Caco-2 (cell line): ENCODE results near the gene CDSN. TPM values are rescaled to one million over a fixed set of nuclear protein-coding genes. Genes with fewer than 3 reads are reported as not detected.

Source experiments
- BruUV-seq: library from RNA; stranded (reverse); fragments of 400-500 nt; replicated peaks from 2 replicates; lab custom pipeline; 2021; lab: Mats Ljungman, UMichigan
- CTCF ChIA-PET: fragments of 300-600 bp; sonication (Branson Sonifier 250); formaldehyde crosslinking; loops from one replicate; lab custom pipeline; 2022; ENCODE audit warnings: antibody characterized with exemption; lab: Charles Lee
- POLR2A ChIA-PET: fragments of 300-600 bp; sonication (Branson Sonifier 250); formaldehyde crosslinking; loops from one replicate; lab custom pipeline; 2022; ENCODE audit warnings: antibody characterized with exemption; lab: Charles Lee
- DNase-seq, 2 experiments: peaks; one replicate each; pipeline versions ENCODE4 v3.0.0 to v3.0.0-alpha.2; 2020 to 2022
- H3K27me3 ChIP-seq: replicated peaks from 2 replicates; pipeline ENCODE4 v1.6.0; 2011; ENCODE audit warnings: low read length; ENCODE audit not compliant: control insufficient read depth, insufficient read depth
- H3K36me3 ChIP-seq: 2 replicates; pipeline ENCODE4 v1.5.1; 2011; ENCODE audit warnings: low read length; ENCODE audit not compliant: control insufficient read depth, insufficient read depth
- H3K4me1 ChIP-seq: fragments of 250-450 bp; sonication (Bioruptor Pico); 2 replicates; pipeline ENCODE4 v1.5.1; 2020; ENCODE audit warnings: mild to moderate bottlenecking
- H3K4me3 ChIP-seq: 2 replicates; pipeline ENCODE4 v1.5.1; 2011; ENCODE audit warnings: low read depth, mild to moderate bottlenecking, control low read depth, low read length
- H3K9me3 ChIP-seq: fragments of 250-450 bp; sonication (Bioruptor Pico); 2 replicates; pipeline ENCODE4 v1.5.1; 2020; ENCODE audit warnings: mild to moderate bottlenecking, moderate library complexity
- H3K27ac Mint-ChIP-seq: one replicate; pipeline ENCODE4 v1.8.0; 2022; ENCODE audit warnings: mixed read lengths; ENCODE audit not compliant: unreplicated experiment
- H3K27me3 Mint-ChIP-seq: one replicate; pipeline ENCODE4 v1.8.0; 2022; ENCODE audit warnings: mixed read lengths; ENCODE audit not compliant: insufficient read depth, unreplicated experiment
- H3K36me3 Mint-ChIP-seq: one replicate; pipeline ENCODE4 v1.8.0; 2022; ENCODE audit warnings: mild to moderate bottlenecking, mixed read lengths; ENCODE audit not compliant: insufficient read depth, unreplicated experiment
- H3K4me1 Mint-ChIP-seq: one replicate; pipeline ENCODE4 v1.8.0; 2022; ENCODE audit warnings: low read depth, mixed read lengths; ENCODE audit not compliant: unreplicated experiment
- H3K4me3 Mint-ChIP-seq: one replicate; pipeline ENCODE4 v1.8.0; 2022; ENCODE audit warnings: mild to moderate bottlenecking, moderate library complexity, mixed read lengths; ENCODE audit not compliant: unreplicated experiment
- H3K9me3 Mint-ChIP-seq: one replicate; pipeline ENCODE4 v1.8.0; 2022; ENCODE audit warnings: mixed read lengths; ENCODE audit not compliant: unreplicated experiment
- intact Hi-C: fragments of 100-400 bp; cut with micrococcal nuclease; formaldehyde crosslinking; loops from one replicate; pipeline ENCODE4 v1.10.0; 2022; ENCODE audit not compliant: unreplicated experiment
- total RNA-seq: library from RNA; stranded (reverse); gene quantifications from 2 replicates; pipeline ENCODE4 v1.2.3, GENCODE V29; 2022
- TF ChIP-seq, protein P1 (sequence below), 2 experiments: fragments of 200-600 bp in 1 of 2; IDR thresholded peaks; 1 replicate in 1 of 2; 2 replicates in 1 of 2; pipeline versions ENCODE4 v1.5.1 to v1.8.0; 2011 to 2022; ENCODE audit warnings: antibody characterized with exemption in 1 of 2, control low read depth in 1 of 2, inconsistent platforms in 1 of 2, low read depth in 1 of 2, low read length in 1 of 2, mild to moderate bottlenecking in 1 of 2, moderate library complexity in 1 of 2; ENCODE audit not compliant: insufficient read depth in 1 of 2, severe bottlenecking in 1 of 2, unreplicated experiment in 1 of 2

CDSN gene
- total RNA-seq, 1 experiment from 2014 or later: not detected

DNA sequence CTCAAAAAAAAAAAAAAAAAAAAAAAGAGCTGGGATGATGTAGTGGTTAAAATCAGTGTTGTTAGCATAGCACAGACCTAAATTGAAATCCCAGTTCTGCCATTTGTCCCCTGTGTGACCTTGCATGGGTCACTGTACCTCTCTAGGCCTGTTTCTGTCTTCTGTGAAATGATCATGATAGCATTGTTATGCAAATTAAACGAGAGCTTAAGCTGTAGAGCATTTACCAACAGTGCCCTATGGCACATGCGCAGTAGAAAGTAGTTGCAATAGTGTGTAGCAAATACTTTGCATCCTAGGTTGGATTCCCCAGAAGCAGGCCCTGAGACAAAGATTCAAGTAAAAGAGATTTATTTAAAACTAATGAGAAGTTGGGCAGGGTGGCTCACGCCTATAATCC is 11.3 kb upstream of the CDSN start:
- DNase-seq: no peak
- TF ChIP-seq, protein P1, sequence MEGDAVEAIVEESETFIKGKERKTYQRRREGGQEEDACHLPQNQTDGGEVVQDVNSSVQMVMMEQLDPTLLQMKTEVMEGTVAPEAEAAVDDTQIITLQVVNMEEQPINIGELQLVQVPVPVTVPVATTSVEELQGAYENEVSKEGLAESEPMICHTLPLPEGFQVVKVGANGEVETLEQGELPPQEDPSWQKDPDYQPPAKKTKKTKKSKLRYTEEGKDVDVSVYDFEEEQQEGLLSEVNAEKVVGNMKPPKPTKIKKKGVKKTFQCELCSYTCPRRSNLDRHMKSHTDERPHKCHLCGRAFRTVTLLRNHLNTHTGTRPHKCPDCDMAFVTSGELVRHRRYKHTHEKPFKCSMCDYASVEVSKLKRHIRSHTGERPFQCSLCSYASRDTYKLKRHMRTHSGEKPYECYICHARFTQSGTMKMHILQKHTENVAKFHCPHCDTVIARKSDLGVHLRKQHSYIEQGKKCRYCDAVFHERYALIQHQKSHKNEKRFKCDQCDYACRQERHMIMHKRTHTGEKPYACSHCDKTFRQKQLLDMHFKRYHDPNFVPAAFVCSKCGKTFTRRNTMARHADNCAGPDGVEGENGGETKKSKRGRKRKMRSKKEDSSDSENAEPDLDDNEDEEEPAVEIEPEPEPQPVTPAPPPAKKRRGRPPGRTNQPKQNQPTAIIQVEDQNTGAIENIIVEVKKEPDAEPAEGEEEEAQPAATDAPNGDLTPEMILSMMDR (IDR thresholded peaks at IDR 0.05; ENCODE audit: insufficient read depth in 1 of 2, low read depth in 1 of 2, low read length in 1 of 2, severe bottlenecking in 1 of 2, unreplicated experiment in 1 of 2): no peak
- Mint-ChIP-seq H3K4me3 (no peak overlapping the region), H3K27ac (no peak overlapping the region), H3K4me1 (peaks cover 4% of the 10 kb centered on the region), H3K36me3 (peaks cover 5% of the 10 kb centered on the region), H3K9me3 (no peaks in the 10 kb centered on the region), H3K27me3 (peaks cover 6% of the 10 kb centered on the region)
- Histone ChIP-seq H3K36me3 (no peaks in the 10 kb centered on the region), H3K9me3 (no peaks in the 10 kb centered on the region), H3K4me1 (no peaks in the 10 kb centered on the region), H3K4me3 (no peak overlapping the region), H3K27me3 (no peaks in the 10 kb centered on the region)
- CTCF ChIA-PET: interaction anchor here (0.6 to 1.1 kb wide), 2 partner anchors 216 to 487 kb away, joined by 4 to 7 read pairs; no protein-coding TSS in a partner anchor
- intact Hi-C loops: no loop called here
- POLR2A ChIA-PET: no interaction called here
- no TSS peak for BruUV-seq

DNA sequence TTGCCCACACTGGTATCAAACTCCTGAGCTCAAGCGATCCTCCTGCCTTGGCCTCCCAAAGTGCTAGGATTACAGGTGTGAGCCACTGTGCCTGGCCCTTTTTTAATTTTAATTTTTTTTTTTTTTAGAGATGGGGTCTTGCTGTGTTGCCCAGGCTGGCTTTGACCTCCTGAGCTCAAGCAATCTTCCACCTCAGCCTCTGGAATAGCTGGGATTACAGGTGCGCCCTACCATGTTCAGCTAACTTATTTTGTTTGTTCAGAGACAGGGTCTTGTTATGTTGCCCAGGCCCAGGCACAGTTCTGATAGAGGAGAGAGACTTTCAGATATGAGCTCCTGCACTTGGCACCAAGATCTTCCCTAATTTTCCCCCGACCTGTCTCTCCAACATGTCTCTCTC is 10.5 kb upstream of the CDSN start:
- Histone ChIP-seq H3K9me3 (no peaks in the 10 kb centered on the region), H3K36me3 (no peaks in the 10 kb centered on the region), H3K4me1 (no peaks in the 10 kb centered on the region), H3K4me3 (no peak overlapping the region), H3K27me3 (no peaks in the 10 kb centered on the region)
- Mint-ChIP-seq H3K4me1 (peaks cover 11% of the 10 kb centered on the region), H3K27ac (no peak overlapping the region), H3K9me3 (no peaks in the 10 kb centered on the region), H3K36me3 (peaks cover 5% of the 10 kb centered on the region), H3K27me3 (peaks cover 6% of the 10 kb centered on the region), H3K4me3 (no peak overlapping the region)
- no peak for DNase-seq
- CTCF ChIA-PET: interaction anchor here (0.7 to 1.1 kb wide), 2 partner anchors 215 to 733 kb away, joined by 3 to 4 read pairs; no protein-coding TSS in a partner anchor
- TF ChIP-seq, protein P1 (IDR thresholded peaks at IDR 0.05; ENCODE audit: insufficient read depth in 1 of 2, low read depth in 1 of 2, low read length in 1 of 2, severe bottlenecking in 1 of 2, unreplicated experiment in 1 of 2): no peak
- intact Hi-C loops: no loop called here
- no TSS peak for BruUV-seq
- POLR2A ChIA-PET: no interaction called here

DNA sequence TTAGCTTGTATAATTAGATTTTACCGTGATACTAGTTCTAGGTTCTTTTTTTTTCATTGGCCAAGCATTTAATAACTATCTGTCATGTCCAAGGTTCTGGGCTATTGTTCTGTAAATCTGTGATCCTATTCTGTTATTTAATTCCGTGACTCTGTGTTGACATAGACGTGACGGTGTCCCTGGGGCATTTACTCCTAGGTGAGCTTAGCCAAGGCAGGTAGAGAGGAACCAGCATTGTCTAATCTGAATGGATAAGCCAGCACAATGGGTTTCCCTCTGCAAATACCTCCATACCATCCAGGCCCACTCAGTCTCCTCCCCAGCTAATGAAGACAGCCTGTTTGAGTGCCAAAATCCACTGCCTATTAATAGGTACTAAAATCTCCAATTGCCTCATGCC is 8.9 kb upstream of the CDSN start:
- POLR2A ChIA-PET: no interaction called here
- peaks cover 17% of the 10 kb centered on the region for H3K4me1 Mint-ChIP-seq
- BruUV-seq: no TSS peak

More for the DNA sequence above, 8.9 kb upstream of the CDSN start:
- Mint-ChIP-seq H3K36me3 (peaks cover 5% of the 10 kb centered on the region), H3K9me3 (no peaks in the 10 kb centered on the region), H3K4me3 (no peak overlapping the region), H3K27ac (no peak overlapping the region), H3K27me3 (peaks cover 6% of the 10 kb centered on the region)
- no peak for DNase-seq
- TF ChIP-seq, protein P1 (IDR thresholded peaks at IDR 0.05; ENCODE audit: insufficient read depth in 1 of 2, low read depth in 1 of 2, low read length in 1 of 2, severe bottlenecking in 1 of 2, unreplicated experiment in 1 of 2): no peak
- intact Hi-C loops: no loop called here
- CTCF ChIA-PET: interaction anchor here (0.6 to 1.8 kb wide), 7 partner anchors 10 to 67 kb away, joined by 3 to 12 read pairs (median 3); partner anchors contain the start of genes CCHCR1, PSORS1C2 and TCF19
- Histone ChIP-seq H3K36me3 (no peaks in the 10 kb centered on the region), H3K4me1 (no peaks in the 10 kb centered on the region), H3K9me3 (no peaks in the 10 kb centered on the region), H3K4me3 (no peak overlapping the region), H3K27me3 (no peaks in the 10 kb centered on the region)
